Pancreas (tissue), 10 donors: Measurements from ENCODE around the gene RRP8. TPM values are rescaled to one million over a fixed set of nuclear protein-coding genes. Genes with fewer than 3 reads are reported as not detected.
A peak's percentile ranks its signal among the peaks of the same experiment; 100 is the strongest.

ENCODE experiments used
- ATAC-seq, 4 donors: fragments of 200-7000 bp; cut with Tn5 transposase; one replicate each; pipeline versions ENCODE4 v1.8.0 to v1.9.1; 2020; ENCODE audit warnings: mild to moderate bottlenecking in 4 of 4, moderate library complexity in 4 of 4
- DNase-seq, 6 donors: peaks; one replicate each; pipeline ENCODE4 v3.0.0-alpha.2; 2020
- FAIRE-seq: peaks from 2 replicates; lab custom pipeline; 2012; peaks lifted over from hg19 to GRCh38; lab: Jason Lieb, UNC
- H3K27ac ChIP-seq, 4 donors: fragments of 200-600 bp; sonication (generic); 1 replicate in 3 of 4; 2 replicates in 1 of 4; pipeline versions ENCODE4 v1.5.0 to v1.8.0; 2020
- H3K27me3 ChIP-seq, 4 donors: fragments of 200-600 bp; one replicate each; pipeline ENCODE4 v1.8.0; 2021
- H3K36me3 ChIP-seq, 3 donors: fragments of 200-600 bp; sonication (generic) in 1 of 3; one replicate each; pipeline versions ENCODE4 v1.5.0 to v1.8.0; 2020 to 2021
- H3K4me1 ChIP-seq, 3 donors: fragments of 200-600 bp; one replicate each; pipeline ENCODE4 v1.8.0; 2021
- H3K4me3 ChIP-seq, 4 donors: fragments of 200-600 bp; sonication (generic) in 2 of 4; one replicate each; pipeline versions ENCODE4 v1.5.0 to v1.8.0; 2020 to 2021
- H3K9me3 ChIP-seq, 4 donors: fragments of 200-600 bp; one replicate each; pipeline ENCODE4 v1.8.0; 2021
- WGBS, 2 donors: extraction: QIAGEN DNeasy Blood & Tissue Kit; methylation state at CpG; one replicate each; pipeline ENCODE4 v1.1.7; 2013; 5-methylcytosine and 5-hydroxymethylcytosine counted together
- intact Hi-C, 3 donors: fragments of 100-400 bp; cut with DNase I; formaldehyde crosslinking; loops; one replicate each; pipeline versions ENCODE4 v1.11.1 to v1.14.2; 2022
- polyA plus RNA-seq, 2 donors: library from polyadenylated mRNA; stranded (reverse); fragments of 200-250 nt; gene quantifications; one replicate each; pipeline ENCODE4 v1.2.3, GENCODE V29; 2013
- total RNA-seq, 6 donors: library from RNA; stranded (reverse); fragmentation: NEBNext Ultra II Directional in 4 of 6; extraction: Animal tissue kit (Norgen Biotek cat#: 25700) in 4 of 6; gene quantifications; one replicate each; pipeline versions ENCODE4 v1.2.1 to v1.2.4, GENCODE V29; 2021 to 2023
- TF ChIP-seq, protein P1 (sequence below), 4 donors: fragments of 200-600 bp; sonication (generic) in 3 of 4; IDR thresholded peaks; one replicate each; pipeline versions ENCODE4 v1.5.0 to v1.8.0; 2021; ENCODE audit warnings: antibody characterized with exemption in 4 of 4
- donor health status: healthy with polysubstance abuse.
- donor health status: DM: no; HTN: no; CAD: no; lungs with moderate emphysema.
- donor health status: DM: no; HTN: no; CAD: no.
- donor health status: control.
- donor health status: control.
- donor health status: Bipolar disorder and iron deficiency.
- donor health status: DM: yes; HTN: yes; CAD: no.
- donor health status: DM: no; HTN: no; CAD: no.
- donor health status: DM: no; HTN: no; CAD: no.
- donor health status: DM: yes; HTN: yes; CAD: no.

Gene RRP8
- total and polyA plus RNA-seq, 8 donors: 6.3 to 25.0 (median 10.2) TPM

DNA sequence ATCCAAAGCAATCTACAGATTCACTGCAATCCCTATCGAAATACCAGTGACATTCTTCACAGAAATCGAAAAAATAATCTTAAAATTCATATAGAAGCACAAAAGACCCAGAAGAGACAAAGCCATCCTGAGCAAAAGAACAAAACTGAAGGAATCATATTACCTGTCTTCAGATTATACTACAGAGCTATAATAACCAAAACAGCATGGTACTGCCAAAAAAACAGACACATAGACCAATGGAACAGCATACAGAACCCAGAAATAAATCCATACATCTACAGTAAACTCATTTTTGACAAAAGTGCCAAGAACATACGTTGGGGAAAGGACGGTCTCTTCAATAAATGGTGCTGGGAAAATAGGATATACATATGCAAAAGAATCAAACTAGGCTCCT, 18.9 kb downstream of the RRP8 start:
- Histone ChIP-seq H3K4me3 (no peak overlapping the region), H3K9me3 (no peaks in the 10 kb centered on the region), H3K27me3 (no peaks in the 10 kb centered on the region), H3K4me1 (no peaks in the 10 kb centered on the region), H3K36me3 (no peaks in the 10 kb centered on the region), H3K27ac (no peak overlapping the region)
- FAIRE-seq (no peak), DNase-seq (no peak), ATAC-seq (no peak)
- TF ChIP-seq, protein P1, sequence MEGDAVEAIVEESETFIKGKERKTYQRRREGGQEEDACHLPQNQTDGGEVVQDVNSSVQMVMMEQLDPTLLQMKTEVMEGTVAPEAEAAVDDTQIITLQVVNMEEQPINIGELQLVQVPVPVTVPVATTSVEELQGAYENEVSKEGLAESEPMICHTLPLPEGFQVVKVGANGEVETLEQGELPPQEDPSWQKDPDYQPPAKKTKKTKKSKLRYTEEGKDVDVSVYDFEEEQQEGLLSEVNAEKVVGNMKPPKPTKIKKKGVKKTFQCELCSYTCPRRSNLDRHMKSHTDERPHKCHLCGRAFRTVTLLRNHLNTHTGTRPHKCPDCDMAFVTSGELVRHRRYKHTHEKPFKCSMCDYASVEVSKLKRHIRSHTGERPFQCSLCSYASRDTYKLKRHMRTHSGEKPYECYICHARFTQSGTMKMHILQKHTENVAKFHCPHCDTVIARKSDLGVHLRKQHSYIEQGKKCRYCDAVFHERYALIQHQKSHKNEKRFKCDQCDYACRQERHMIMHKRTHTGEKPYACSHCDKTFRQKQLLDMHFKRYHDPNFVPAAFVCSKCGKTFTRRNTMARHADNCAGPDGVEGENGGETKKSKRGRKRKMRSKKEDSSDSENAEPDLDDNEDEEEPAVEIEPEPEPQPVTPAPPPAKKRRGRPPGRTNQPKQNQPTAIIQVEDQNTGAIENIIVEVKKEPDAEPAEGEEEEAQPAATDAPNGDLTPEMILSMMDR (IDR thresholded peaks at IDR 0.05): no peak
- WGBS, 2 donors: 91 to 93% methylated on average over 4 of the region's 4 CpGs
- intact Hi-C loops: no loop called here

DNA sequence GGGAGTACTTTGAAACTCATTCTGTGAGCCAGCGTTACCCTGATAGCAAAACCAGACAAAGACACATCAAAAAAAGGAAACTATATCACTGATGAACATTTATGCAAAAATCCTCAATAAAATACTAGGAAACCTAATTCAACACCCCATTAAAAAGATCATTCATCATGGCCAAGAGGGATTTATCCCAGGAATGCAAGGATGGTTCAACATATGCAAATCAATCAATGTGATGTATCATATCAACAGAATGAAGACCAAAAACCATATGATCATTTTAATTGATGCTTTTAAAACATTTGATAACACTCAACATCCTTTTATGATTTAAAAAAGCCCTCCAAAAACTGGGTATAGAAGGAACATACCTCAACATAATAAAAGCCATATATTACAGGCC, 19.8 kb downstream of the RRP8 start:
- H3K36me3 ChIP-seq: no peaks in the 10 kb centered on the region
- H3K27me3 ChIP-seq: no peaks in the 10 kb centered on the region
- WGBS, 2 donors: 97 to 100% methylated on average over 1 of the region's 1 CpG
- H3K27ac ChIP-seq: no peak overlapping the region
- FAIRE-seq: no peak
- no peaks in the 10 kb centered on the region for H3K9me3 ChIP-seq
- intact Hi-C loops: no loop called here
- DNase-seq: no peak
- no peaks in the 10 kb centered on the region for H3K4me1 ChIP-seq
- TF ChIP-seq, protein P1 (IDR thresholded peaks at IDR 0.05): no peak
- no peak overlapping the region for H3K4me3 ChIP-seq
- ATAC-seq: no peak

DNA sequence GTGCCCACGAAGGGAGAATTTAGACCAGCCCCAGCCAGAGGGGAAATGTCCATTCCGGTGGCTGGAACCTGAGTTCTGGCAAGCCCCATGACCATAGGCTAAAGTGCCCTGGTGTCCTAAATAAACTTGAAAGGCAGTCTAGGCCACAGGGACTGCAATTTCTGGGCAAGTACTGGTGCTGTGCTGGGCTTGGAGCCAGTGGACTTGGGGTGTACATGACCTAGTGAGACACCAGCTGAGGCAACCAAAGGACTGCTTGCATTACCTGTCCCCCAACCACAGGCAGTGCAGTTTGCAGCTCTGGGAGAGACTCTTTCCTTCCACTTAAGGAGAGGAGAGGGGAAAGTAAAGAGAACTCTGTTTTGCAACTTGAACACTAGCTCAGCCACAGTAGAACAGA, 23.7 kb downstream of the RRP8 start:
- Histone ChIP-seq H3K9me3 (no peaks in the 10 kb centered on the region), H3K4me3 (no peak overlapping the region), H3K4me1 (no peaks in the 10 kb centered on the region), H3K36me3 (no peaks in the 10 kb centered on the region), H3K27me3 (no peaks in the 10 kb centered on the region), H3K27ac (no peak overlapping the region)
- DNase-seq: no peak
- intact Hi-C loops: no loop called here
- no peak for FAIRE-seq
- ATAC-seq: no peak
- TF ChIP-seq, protein P1 (IDR thresholded peaks at IDR 0.05): no peak
- 82 to 83% methylated on average over 2 of the region's 2 CpGs for WGBS, 2 donors

DNA sequence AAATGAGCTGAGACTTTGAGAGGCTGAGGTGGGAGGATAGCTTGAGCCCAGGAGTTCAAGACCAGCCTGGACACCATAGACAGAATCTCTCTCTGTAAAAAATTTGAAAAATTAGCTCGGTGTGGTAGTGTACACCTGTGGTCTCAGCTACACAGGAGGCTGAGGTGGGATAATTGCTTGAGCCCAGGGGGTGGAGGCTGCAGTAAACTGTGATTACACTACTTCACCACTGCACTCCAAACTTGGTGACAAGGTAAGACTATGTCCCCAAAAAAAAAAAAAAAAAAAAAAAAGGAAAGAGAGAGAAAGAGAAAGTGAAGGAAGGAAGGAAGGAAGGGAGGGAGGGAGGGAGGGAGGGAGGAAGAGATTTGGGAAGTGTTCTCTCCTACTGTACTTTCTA, 25.3 kb downstream of the RRP8 start:
- WGBS, 2 donors: 97 to 100% methylated on average over 1 of the region's 1 CpG
- Histone ChIP-seq H3K4me3 (no peak overlapping the region), H3K36me3 (no peaks in the 10 kb centered on the region), H3K27me3 (no peaks in the 10 kb centered on the region), H3K9me3 (no peaks in the 10 kb centered on the region), H3K27ac (no peak overlapping the region), H3K4me1 (no peaks in the 10 kb centered on the region)
- no peak for DNase-seq
- TF ChIP-seq, protein P1 (IDR thresholded peaks at IDR 0.05): no peak
- no peak for ATAC-seq
- no peak for FAIRE-seq
- intact Hi-C loops: no loop called here

DNA sequence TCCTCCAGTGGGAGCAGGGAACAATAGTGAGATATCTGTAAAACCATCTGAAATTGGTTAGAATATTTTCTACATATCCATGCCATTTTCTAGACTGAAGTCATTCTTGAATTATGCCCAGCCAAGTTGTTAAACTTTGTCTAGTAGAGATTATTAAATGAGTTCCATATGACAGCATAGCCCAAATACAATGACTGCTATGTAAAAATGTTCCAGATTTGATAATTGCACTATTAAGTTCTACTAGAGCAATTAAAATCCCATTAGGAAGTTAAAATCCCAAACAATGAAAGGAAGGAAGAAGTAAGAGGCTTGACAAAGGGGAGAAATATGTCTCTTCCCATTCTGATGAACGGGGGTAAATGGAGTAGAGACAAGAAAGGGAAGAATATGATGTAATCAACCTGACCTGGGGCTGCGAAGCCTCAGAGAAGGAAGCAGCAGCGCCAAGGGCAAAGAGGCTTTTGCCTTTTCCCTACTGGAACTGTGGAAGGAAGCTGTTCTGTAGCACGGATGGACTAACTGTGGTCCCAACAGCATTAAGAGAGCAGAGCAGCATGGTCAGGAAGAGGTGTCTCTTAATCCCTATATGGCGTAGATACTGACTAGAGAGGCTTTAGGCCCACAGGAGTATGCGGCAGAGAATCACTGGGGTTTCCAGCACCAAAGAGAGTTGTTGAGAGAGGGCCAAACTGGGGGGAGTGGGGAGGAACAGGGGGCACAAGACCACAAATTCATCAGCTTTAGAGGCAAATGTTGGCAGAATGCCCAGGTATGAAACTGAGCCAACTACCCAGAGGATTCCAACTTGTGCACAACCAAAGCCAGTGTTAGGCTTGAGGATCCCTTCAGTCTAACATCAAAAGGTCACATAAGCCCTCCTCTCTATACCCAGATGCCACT, 26.7 kb downstream of the RRP8 start:
- Histone ChIP-seq H3K9me3 (no peaks in the 10 kb centered on the region), H3K4me3 (no peak overlapping the region), H3K4me1 (no peaks in the 10 kb centered on the region), H3K36me3 (no peaks in the 10 kb centered on the region), H3K27ac (no peak overlapping the region), H3K27me3 (no peaks in the 10 kb centered on the region)
- TF ChIP-seq, protein P1 (IDR thresholded peaks at IDR 0.05): no peak
- FAIRE-seq: no peak
- intact Hi-C loops: no loop called here
- 58 to 61% methylated on average over 6 of the region's 6 CpGs for whole genome bisulfite sequencing, 2 donors
- peak in 2 of 4 donors; percentile 38 to 51 for ATAC-seq
- no peak for DNase-seq
